ENCODE measurements around the gene RARA. TPM values are rescaled to one million over a fixed set of nuclear protein-coding genes. Genes with fewer than 3 reads are reported as not detected.
"Not testable (repeated sequence)": the region's sequence is repeated elsewhere in the genome, so short reads cannot be mapped to it uniquely, and the experiment has no call there.

RARA gene
- total and polyA plus RNA-seq, 8 donors, result 11.2 to 40.8 (median 19.4) TPM

DNA sequence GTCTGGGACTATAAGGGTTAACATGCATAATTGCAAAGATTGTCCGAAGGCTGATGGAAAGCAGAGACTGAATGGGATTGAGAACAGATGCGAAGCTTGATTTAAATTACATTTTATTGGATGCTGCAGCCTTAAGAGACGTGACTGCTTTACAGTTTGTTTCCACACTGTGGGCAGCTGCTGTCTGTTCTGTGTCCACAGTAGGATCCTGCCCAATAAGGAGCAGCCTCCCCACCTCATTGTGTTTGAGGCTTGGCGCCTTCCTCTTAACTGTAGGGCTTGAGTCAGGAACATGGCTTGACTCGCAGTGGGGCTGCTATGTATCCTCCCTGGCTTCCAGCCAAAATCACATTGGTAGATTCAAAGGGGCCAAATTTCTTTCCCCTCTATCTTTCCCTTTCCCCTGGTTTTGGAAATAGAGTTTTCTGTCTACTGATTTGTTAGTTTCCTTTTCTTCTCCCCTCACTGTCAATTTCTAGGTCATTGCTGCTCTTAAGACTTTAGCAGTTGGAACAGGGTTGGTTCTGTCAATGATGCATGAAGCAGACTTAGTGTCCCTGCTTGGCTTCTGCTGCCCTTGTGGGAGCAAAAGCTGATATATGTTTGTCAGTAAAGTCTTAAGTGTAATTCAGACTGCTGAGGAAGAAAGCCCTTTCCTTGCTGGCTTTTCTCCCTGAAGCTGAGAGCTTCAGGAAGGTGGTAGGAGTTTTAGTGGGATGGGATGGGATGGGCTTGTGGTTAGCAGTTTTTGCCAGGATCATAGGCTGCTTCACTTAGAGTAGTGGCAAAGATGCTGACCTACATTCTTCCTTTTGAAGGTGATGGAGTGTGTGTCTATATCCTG lies 5.0 kb upstream of the RARA start:
- TF ChIP-seq POLR2A (IDR thresholded peaks at IDR 0.05) (no peak), EP300 (IDR thresholded peaks at IDR 0.05) (no peak), POLR2AphosphoS5 (IDR thresholded peaks at IDR 0.05) (peak in 1 of 3 donors; percentile 15)
- TF ChIP-seq, protein P1, sequence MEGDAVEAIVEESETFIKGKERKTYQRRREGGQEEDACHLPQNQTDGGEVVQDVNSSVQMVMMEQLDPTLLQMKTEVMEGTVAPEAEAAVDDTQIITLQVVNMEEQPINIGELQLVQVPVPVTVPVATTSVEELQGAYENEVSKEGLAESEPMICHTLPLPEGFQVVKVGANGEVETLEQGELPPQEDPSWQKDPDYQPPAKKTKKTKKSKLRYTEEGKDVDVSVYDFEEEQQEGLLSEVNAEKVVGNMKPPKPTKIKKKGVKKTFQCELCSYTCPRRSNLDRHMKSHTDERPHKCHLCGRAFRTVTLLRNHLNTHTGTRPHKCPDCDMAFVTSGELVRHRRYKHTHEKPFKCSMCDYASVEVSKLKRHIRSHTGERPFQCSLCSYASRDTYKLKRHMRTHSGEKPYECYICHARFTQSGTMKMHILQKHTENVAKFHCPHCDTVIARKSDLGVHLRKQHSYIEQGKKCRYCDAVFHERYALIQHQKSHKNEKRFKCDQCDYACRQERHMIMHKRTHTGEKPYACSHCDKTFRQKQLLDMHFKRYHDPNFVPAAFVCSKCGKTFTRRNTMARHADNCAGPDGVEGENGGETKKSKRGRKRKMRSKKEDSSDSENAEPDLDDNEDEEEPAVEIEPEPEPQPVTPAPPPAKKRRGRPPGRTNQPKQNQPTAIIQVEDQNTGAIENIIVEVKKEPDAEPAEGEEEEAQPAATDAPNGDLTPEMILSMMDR (IDR thresholded peaks at IDR 0.05), result no peak
- no peaks in the 10 kb centered on the region for H3K36me3 ChIP-seq
- H3K27ac ChIP-seq, result peak overlapping the region in 4 of 5 donors; percentile 31 to 74 (median 48)
- H3K9me3 ChIP-seq, result no peaks in the 10 kb centered on the region
- no peaks in the 10 kb centered on the region for H3K27me3 ChIP-seq
- intact Hi-C loops (cut with DNase I; ENCODE audit: low total_unique reads), result loop anchor here (2.0 kb wide), 1 partner anchor 51 kb away; no protein-coding TSS in a partner anchor
- peaks cover 30 to 54% (median 46%) of the 10 kb centered on the region in 4 donors for H3K4me1 ChIP-seq
- 54 to 66% (median 63%) methylated on average over 5 of the region's 5 CpGs for WGBS, 5 donors
- peak in 1 of 2 donors; percentile 87 for DNase-seq
- no peak overlapping the region for H3K4me3 ChIP-seq

GRCh38 chr17:40304552-40304863 lies 4.5 kb upstream of the RARA start:
- Histone ChIP-seq H3K4me1 (peaks cover 36 to 59% (median 51%) of the 10 kb centered on the region in 4 donors), H3K27ac (peak overlapping the region in 4 of 5 donors; percentile 31 to 74 (median 48))
- H3K4me3 ChIP-seq; H3K9me3 ChIP-seq; H3K36me3 ChIP-seq; H3K27me3 ChIP-seq; intact Hi-C loops (cut with DNase I; ENCODE audit: low total_unique reads): not testable (repeated sequence)
- DNase-seq, result peak in 1 of 2 donors; percentile 62
- 56 to 91% (median 82%) methylated on average over 5 of the region's 5 CpGs for WGBS, 5 donors

GRCh38 chr17:40304866-40305265 lies 4.1 kb upstream of the RARA start:
- H3K27ac ChIP-seq, result peak overlapping the region in 3 of 5 donors; percentile 34 to 74 (median 62)
- H3K36me3 ChIP-seq; H3K4me3 ChIP-seq; intact Hi-C loops (cut with DNase I; ENCODE audit: low total_unique reads); DNase-seq; H3K9me3 ChIP-seq; H3K27me3 ChIP-seq: not testable (repeated sequence)
- WGBS, 5 donors, result 85 to 97% (median 95%) methylated on average over 5 of the region's 5 CpGs
- H3K4me1 ChIP-seq, result peaks cover 40 to 63% (median 55%) of the 10 kb centered on the region in 4 donors

GRCh38 chr17:40306395-40306794 lies 2.6 kb upstream of the RARA start:
- no peak overlapping the region for H3K4me3 ChIP-seq
- no peaks in the 10 kb centered on the region for H3K9me3 ChIP-seq
- no peaks in the 10 kb centered on the region for H3K36me3 ChIP-seq
- 43 to 55% (median 52%) methylated on average over 2 of the region's 2 CpGs for WGBS, 5 donors
- H3K27me3 ChIP-seq, result no peaks in the 10 kb centered on the region
- no peak for TF ChIP-seq EP300 (IDR thresholded peaks at IDR 0.05)
- no peak for TF ChIP-seq POLR2AphosphoS5 (IDR thresholded peaks at IDR 0.05)
- TF ChIP-seq POLR2A (IDR thresholded peaks at IDR 0.05), result no peak
- intact Hi-C loops (cut with DNase I; ENCODE audit: low total_unique reads), result no loop called here
- peaks cover 55 to 78% (median 70%) of the 10 kb centered on the region in 4 donors for H3K4me1 ChIP-seq
- H3K27ac ChIP-seq, result peak overlapping the region in 3 of 5 donors; percentile 50 to 74 (median 71)
- DNase-seq, result no peak

DNA sequence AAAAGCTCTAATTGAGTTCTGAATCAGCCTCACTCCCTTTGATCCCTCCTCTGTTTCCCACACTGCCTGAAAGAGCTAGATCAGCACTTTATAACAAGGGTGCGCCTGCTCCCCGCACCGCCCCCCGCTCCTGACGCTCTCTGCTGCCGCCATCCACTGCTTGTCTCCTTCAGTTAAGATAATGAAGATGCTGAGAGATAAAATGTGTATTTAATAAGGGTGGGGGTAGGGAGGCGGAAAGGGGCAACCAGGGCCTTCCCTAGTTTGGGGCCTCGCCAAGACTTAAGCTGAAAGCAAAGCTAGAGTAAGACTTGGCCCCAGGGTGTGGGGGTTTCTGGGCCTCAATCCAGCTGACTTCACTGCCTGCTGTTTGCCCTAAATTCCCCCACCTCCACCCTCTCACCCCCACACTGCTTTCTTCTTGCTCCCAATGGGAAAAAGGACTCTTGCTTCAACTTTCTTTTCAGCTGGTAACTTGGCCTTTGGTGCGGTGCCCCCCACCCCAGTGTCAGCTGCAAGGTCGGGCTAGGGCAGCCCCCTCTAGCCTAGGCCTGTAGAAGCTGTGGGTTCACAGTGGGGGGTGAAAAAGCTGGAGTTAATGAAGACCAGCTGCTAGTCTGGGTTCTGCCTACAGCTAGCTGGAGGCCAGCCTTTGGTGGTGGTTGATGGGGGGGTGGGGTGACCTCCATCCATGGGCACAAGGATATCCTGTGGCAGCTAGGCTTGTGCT lies 1.8 kb upstream of the RARA start:
- H3K4me1 ChIP-seq, result peaks cover 63 to 86% (median 78%) of the 10 kb centered on the region in 4 donors
- DNase-seq, result peak in 1 of 2 donors; percentile 89
- intact Hi-C loops (cut with DNase I; ENCODE audit: low total_unique reads), result no loop called here
- WGBS, 5 donors, result 35 to 49% (median 44%) methylated on average over 10 of the region's 10 CpGs
- no peaks in the 10 kb centered on the region for H3K9me3 ChIP-seq
- peak overlapping the region in 4 of 5 donors; percentile 50 to 74 (median 62) for H3K27ac ChIP-seq
- no peak overlapping the region for H3K4me3 ChIP-seq
- H3K27me3 ChIP-seq, result no peaks in the 10 kb centered on the region
- TF ChIP-seq POLR2A (IDR thresholded peaks at IDR 0.05), result no peak
- H3K36me3 ChIP-seq, result no peaks in the 10 kb centered on the region

GRCh38 chr17:40307740-40308239 lies 1.2 kb upstream of the RARA start:
- peak in 1 of 2 donors; percentile 69 for DNase-seq
- Histone ChIP-seq H3K4me3 (no peak overlapping the region), H3K27me3 (no peaks in the 10 kb centered on the region), H3K27ac (peak overlapping the region in 4 of 5 donors; percentile 50 to 74 (median 62)), H3K9me3 (no peaks in the 10 kb centered on the region), H3K36me3 (no peaks in the 10 kb centered on the region), H3K4me1 (peaks cover 69 to 91% (median 84%) of the 10 kb centered on the region in 4 donors)
- intact Hi-C loops (cut with DNase I; ENCODE audit: low total_unique reads), result no loop called here
- TF ChIP-seq, protein P1 (IDR thresholded peaks at IDR 0.05), result no peak
- TF ChIP-seq POLR2AphosphoS5 (IDR thresholded peaks at IDR 0.05) (no peak), POLR2A (IDR thresholded peaks at IDR 0.05) (no peak), EP300 (IDR thresholded peaks at IDR 0.05) (no peak)
- WGBS, 5 donors, result 7 to 44% (median 40%) methylated on average over 3 of the region's 3 CpGs

Measured in stomach (tissue), 9 donors.